ENCODE results near the gene RGS5.

GRCh38 chr1:163171826-163172225 is 30.9 kb downstream of the RGS5 start:
- TF ChIP-seq CTCF (conservative IDR thresholded peaks at IDR 0.05; ENCODE audit: low read length) = no peak
- no peak for TF ChIP-seq EZH2phosphoT487 (IDR thresholded peaks at IDR 0.05; ENCODE audit: borderline replicate concordance, low read depth, low read length)

All from OCI-LY7 (cell line).